Spleen (tissue), 11 donors: ENCODE data around the gene RFX8. TPM values are rescaled to one million over a fixed set of nuclear protein-coding genes. Genes with fewer than 3 reads are reported as not detected.

Experiments used
- DNase-seq: peaks from one replicate; pipeline ENCODE4 v3.0.0-alpha.2; 2020
- H3K27ac ChIP-seq, 8 donors: fragments of 200-600 bp; sonication (generic) in 7 of 8; 1 replicate in 4 of 8; 2 replicates in 4 of 8; pipeline versions ENCODE4 v1.5.0 to v1.8.0; 2016 to 2021; ENCODE audit warnings: inconsistent platforms in 4 of 8, mild to moderate bottlenecking in 4 of 8, moderate library complexity in 1 of 8
- H3K27me3 ChIP-seq, 7 donors: fragments of 200-600 bp; sonication (generic) in 6 of 7; replicated peaks in 1 of 7; 1 replicate in 4 of 7; 2 replicates in 3 of 7; pipeline versions ENCODE4 v1.5.0 to v1.8.0; 2016 to 2021; ENCODE audit warnings: inconsistent platforms in 3 of 7, mild to moderate bottlenecking in 1 of 7
- H3K36me3 ChIP-seq, 6 donors: fragments of 200-600 bp; sonication (generic) in 5 of 6; 1 replicate in 4 of 6; 2 replicates in 2 of 6; pipeline versions ENCODE4 v1.5.0 to v1.8.0; 2016 to 2021; ENCODE audit warnings: inconsistent platforms in 2 of 6
- H3K4me1 ChIP-seq, 6 donors: fragments of 200-600 bp; sonication (generic) in 5 of 6; 1 replicate in 3 of 6; 2 replicates in 3 of 6; pipeline versions ENCODE4 v1.5.0 to v1.8.0; 2016 to 2021; ENCODE audit warnings: inconsistent platforms in 3 of 6
- H3K4me3 ChIP-seq, 8 donors: fragments of 200-600 bp; sonication (generic) in 7 of 8; 1 replicate in 4 of 8; 2 replicates in 4 of 8; pipeline versions ENCODE4 v1.5.0 to v1.8.0; 2016 to 2021; ENCODE audit warnings: inconsistent platforms in 4 of 8, mild to moderate bottlenecking in 4 of 8, moderate library complexity in 2 of 8
- H3K9me3 ChIP-seq, 8 donors: fragments of 200-600 bp; sonication (generic) in 7 of 8; 1 replicate in 4 of 8; 2 replicates in 4 of 8; pipeline versions ENCODE4 v1.5.0 to v1.8.0; 2016 to 2021; ENCODE audit warnings: inconsistent platforms in 4 of 8
- POLR2A ChIP-seq, 3 donors: fragments of 450-650 bp; IDR thresholded peaks; one replicate each; pipeline ENCODE4 v1.5.1; 2017; ENCODE audit warnings: antibody characterized with exemption in 3 of 3, mild to moderate bottlenecking in 1 of 3
- POLR2AphosphoS5 ChIP-seq, 3 donors: sonication (generic); formaldehyde crosslinking; IDR thresholded peaks; one replicate each; pipeline ENCODE4 v1.5.1; 2017; ENCODE audit warnings: antibody characterized with exemption in 3 of 3
- WGBS, 5 donors: extraction: QIAGEN DNeasy Blood & Tissue Kit in 3 of 5; methylation state at CpG; one replicate each; pipeline versions ENCODE4 v1.1.5 to v1.1.7; 2013 to 2018; 5-methylcytosine and 5-hydroxymethylcytosine counted together
- intact Hi-C: fragments of 100-400 bp; cut with DNase I; formaldehyde crosslinking; loops from one replicate; pipeline ENCODE4 v1.15.0; 2023; ENCODE audit warnings: low total_unique reads
- polyA plus RNA-seq, 3 donors: library from polyadenylated mRNA; stranded (reverse); fragments of 200-250 nt; gene quantifications; one replicate each; pipeline ENCODE4 v1.2.1, GENCODE V29; 2013
- total RNA-seq, 7 donors: library from RNA; depleted of rRNA in 3 of 7; stranded (reverse); fragments of >200 nt in 3 of 7; fragmentation: NEBNext Ultra II Directional in 4 of 7; extraction: Animal tissue kit (Norgen Biotek cat#: 25700) in 4 of 7; gene quantifications; one replicate each; pipeline versions ENCODE4 v1.1.0 to v1.2.1, GENCODE V29; 2016 to 2021
- TF ChIP-seq, protein P1 (sequence below), 11 experiments: fragments of 200-600 bp in 7 of 11; fragments of 450-650 bp in 4 of 11; sonication (generic) in 4 of 11; IDR thresholded peaks in 8 of 11; conservative IDR thresholded peaks in 3 of 11; 1 replicate in 7 of 11; 2 replicates in 4 of 11; pipeline versions ENCODE4 v1.4.0 to v1.8.0; 2016 to 2021; ENCODE audit warnings: antibody characterized with exemption in 11 of 11, inconsistent platforms in 4 of 11, mild to moderate bottlenecking in 1 of 11
- donor health status: healthy with polysubstance abuse.
- donor health status: DM: no; HTN: no; CAD: no; lungs with moderate emphysema.
- donor health status: DM: no; HTN: no; CAD: no.
- donor health status: Bipolar disorder and iron deficiency.
- donor health status: healthy.
- donor health status: DM: no; HTN: no; CAD: no.
- donor health status: DM: yes; HTN: yes; CAD: no.

The RFX8 gene
- total and polyA plus RNA-seq, 10 donors: 0.12 to 0.29 (median 0.13) TPM; not detected in 5

DNA sequence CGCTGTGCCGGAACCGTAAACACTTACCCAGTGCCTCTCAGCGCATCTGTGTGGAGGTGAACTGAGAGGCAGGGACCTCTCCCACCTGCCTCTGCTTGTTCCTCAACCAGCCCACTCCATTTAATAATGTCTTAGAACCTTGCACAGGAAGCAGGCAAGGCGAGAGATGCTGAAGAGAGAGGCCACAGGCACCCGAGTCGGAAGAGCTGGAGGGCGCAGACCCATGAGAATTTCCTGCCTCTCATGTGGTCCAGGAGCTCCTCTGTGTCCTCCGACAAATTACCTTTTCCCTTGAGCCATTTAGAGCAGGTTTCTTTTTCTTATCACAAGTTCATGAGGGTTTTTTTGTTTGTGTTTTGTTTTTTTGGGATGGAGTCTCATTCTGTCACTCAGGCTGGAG, 4.9 kb upstream of the RFX8 start:
- no peak for DNase-seq

DNA sequence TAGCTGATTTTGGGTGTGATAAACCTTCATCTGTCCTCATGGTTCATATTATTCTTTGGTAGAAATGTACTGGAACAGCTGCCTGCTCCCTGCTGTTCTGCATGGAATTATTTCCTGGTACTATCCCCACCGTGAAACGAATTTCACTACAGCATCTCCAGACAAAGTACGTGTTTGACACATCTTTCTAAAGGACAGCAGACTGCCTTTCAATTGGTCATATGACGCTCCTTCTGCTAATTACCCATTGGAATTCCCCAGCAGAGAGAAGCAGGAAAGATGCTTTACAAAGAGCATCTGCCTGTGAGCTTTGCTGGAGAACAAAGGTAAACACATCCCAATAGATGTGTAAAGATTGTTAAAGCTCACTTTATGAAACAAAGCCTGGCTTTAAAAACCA, 4.4 kb upstream of the RFX8 start:
- no peak overlapping the region for H3K27ac ChIP-seq
- WGBS, 5 donors: 57 to 75% (median 71%) methylated on average over 4 of the region's 4 CpGs
- intact Hi-C loops: no loop called here
- no peak for DNase-seq
- H3K9me3 ChIP-seq: no peaks in the 10 kb centered on the region
- H3K4me3 ChIP-seq: no peak overlapping the region
- peaks cover 0 to 34% (median 11%) of the 10 kb centered on the region in 7 donors for H3K27me3 ChIP-seq
- no peaks in the 10 kb centered on the region for H3K36me3 ChIP-seq
- H3K4me1 ChIP-seq: peaks cover 2 to 13% (median 11%) of the 10 kb centered on the region in 6 donors
- no peak for TF ChIP-seq POLR2AphosphoS5 (IDR thresholded peaks at IDR 0.05)
- TF ChIP-seq, protein P1, sequence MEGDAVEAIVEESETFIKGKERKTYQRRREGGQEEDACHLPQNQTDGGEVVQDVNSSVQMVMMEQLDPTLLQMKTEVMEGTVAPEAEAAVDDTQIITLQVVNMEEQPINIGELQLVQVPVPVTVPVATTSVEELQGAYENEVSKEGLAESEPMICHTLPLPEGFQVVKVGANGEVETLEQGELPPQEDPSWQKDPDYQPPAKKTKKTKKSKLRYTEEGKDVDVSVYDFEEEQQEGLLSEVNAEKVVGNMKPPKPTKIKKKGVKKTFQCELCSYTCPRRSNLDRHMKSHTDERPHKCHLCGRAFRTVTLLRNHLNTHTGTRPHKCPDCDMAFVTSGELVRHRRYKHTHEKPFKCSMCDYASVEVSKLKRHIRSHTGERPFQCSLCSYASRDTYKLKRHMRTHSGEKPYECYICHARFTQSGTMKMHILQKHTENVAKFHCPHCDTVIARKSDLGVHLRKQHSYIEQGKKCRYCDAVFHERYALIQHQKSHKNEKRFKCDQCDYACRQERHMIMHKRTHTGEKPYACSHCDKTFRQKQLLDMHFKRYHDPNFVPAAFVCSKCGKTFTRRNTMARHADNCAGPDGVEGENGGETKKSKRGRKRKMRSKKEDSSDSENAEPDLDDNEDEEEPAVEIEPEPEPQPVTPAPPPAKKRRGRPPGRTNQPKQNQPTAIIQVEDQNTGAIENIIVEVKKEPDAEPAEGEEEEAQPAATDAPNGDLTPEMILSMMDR (IDR thresholded peaks at IDR 0.05 in 8 of 11, conservative IDR thresholded peaks at IDR 0.05 in 3 of 11): no peak

More for the DNA sequence above, 4.9 kb upstream of the RFX8 start:
- intact Hi-C loops: no loop called here
- H3K27me3 ChIP-seq: peaks cover 0 to 29% (median 6%) of the 10 kb centered on the region in 7 donors
- H3K27ac ChIP-seq: no peak overlapping the region
- no peaks in the 10 kb centered on the region for H3K36me3 ChIP-seq
- TF ChIP-seq, protein P1 (IDR thresholded peaks at IDR 0.05 in 8 of 11, conservative IDR thresholded peaks at IDR 0.05 in 3 of 11): no peak
- TF ChIP-seq POLR2A (IDR thresholded peaks at IDR 0.05) (no peak), POLR2AphosphoS5 (IDR thresholded peaks at IDR 0.05) (no peak)
- 50 to 66% (median 58%) methylated on average over 9 of the region's 9 CpGs for WGBS, 5 donors
- H3K4me1 ChIP-seq: peaks cover 0 to 8% (median 6%) of the 10 kb centered on the region in 6 donors
- H3K9me3 ChIP-seq: no peaks in the 10 kb centered on the region
- H3K4me3 ChIP-seq: no peak overlapping the region

DNA sequence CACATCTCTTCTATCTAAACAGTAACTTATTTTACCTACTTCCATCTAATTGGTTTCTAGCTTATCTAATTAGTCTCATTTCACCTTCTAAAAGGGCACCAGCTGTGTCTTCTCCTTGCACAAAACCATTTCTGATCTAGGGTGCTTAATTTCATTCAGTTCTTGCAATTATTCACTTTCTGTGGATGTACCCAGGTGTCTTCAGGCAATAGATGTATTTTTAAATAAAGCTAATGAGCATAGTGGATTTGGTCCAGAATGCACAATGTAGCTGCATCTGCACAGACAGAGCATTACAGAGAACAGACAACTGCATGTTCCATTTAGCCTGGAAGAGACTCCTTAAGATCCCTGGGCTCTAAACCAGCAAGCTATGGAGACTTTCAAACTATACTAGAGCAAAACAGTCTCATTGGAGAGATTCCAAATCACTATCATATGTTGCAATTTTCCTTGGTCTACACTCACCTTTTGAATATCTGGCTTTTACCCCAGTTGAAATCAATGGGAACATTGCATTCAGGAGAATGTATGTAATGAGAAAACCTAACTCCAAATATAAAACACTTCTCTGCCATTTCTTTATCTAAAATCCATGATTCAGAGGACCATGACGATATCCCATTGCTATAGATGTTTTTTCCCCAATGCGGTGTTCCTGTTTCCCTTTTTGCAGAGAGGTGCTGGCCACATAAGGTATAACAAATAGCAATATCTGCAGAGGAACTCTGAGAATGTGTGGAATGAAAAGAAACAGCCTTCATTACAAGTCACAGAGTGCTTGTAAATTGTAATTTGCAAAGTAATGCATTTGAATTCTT, 3.5 kb upstream of the RFX8 start:
- no peak for DNase-seq
- no peak overlapping the region for H3K27ac ChIP-seq
- H3K9me3 ChIP-seq: no peaks in the 10 kb centered on the region
- TF ChIP-seq POLR2AphosphoS5 (IDR thresholded peaks at IDR 0.05) (no peak), POLR2A (IDR thresholded peaks at IDR 0.05) (no peak)
- TF ChIP-seq, protein P1 (IDR thresholded peaks at IDR 0.05 in 8 of 11, conservative IDR thresholded peaks at IDR 0.05 in 3 of 11): no peak
- no peaks in the 10 kb centered on the region for H3K36me3 ChIP-seq
- H3K4me3 ChIP-seq: no peak overlapping the region
- H3K4me1 ChIP-seq: peaks cover 3 to 23% (median 20%) of the 10 kb centered on the region in 6 donors
- peaks cover 0 to 44% (median 20%) of the 10 kb centered on the region in 7 donors for H3K27me3 ChIP-seq
- WGBS, 5 donors: 66 to 85% (median 77%) methylated on average over 2 of the region's 2 CpGs
- intact Hi-C loops: no loop called here

DNA sequence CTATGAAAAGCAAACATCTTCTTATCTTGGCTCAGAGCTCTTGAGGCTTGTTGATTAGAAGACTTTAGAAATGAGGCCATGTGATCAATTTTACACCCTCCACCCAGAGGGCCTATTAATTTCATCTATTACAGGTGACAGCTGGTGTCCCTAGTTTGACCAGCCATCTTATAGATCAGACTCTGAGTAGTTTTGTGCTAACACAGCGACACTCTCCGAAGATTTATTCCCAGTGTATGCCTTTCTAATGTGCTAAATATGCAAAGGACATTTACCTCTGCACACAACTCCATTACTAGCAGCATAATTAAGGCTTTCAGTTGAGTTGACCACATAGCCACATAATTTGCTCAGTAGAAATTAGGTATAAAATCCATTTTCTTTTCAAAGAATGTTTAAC, 2.6 kb upstream of the RFX8 start:
- Histone ChIP-seq H3K9me3 (no peaks in the 10 kb centered on the region), H3K4me3 (no peak overlapping the region), H3K27ac (no peak overlapping the region), H3K4me1 (peaks cover 3 to 26% (median 22%) of the 10 kb centered on the region in 6 donors), H3K36me3 (no peaks in the 10 kb centered on the region), H3K27me3 (peaks cover 0 to 52% (median 22%) of the 10 kb centered on the region in 7 donors)
- WGBS, 5 donors: 91 to 100% (median 95%) methylated on average over 2 of the region's 2 CpGs
- TF ChIP-seq POLR2A (IDR thresholded peaks at IDR 0.05) (no peak), POLR2AphosphoS5 (IDR thresholded peaks at IDR 0.05) (no peak)
- TF ChIP-seq, protein P1 (IDR thresholded peaks at IDR 0.05 in 8 of 11, conservative IDR thresholded peaks at IDR 0.05 in 3 of 11): no peak
- no peak for DNase-seq
- intact Hi-C loops: no loop called here
